8988T (cell line): Measurements from ENCODE around the gene IPPK.
"Not testable (repeated sequence)": the region's sequence is repeated elsewhere in the genome, so short reads cannot be mapped to it uniquely, and the experiment has no call there.

ENCODE experiments used
- DNase-seq: peaks from one replicate; pipeline ENCODE4 v3.0.0; 2011

IPPK gene

GRCh38 chr9:92612816-92613215 lies 57.1 kb downstream of the IPPK start:
- no peak for DNase-seq

- DNase-seq = no peak
Observed at GRCh38 chr9:92612292-92612691, 57.6 kb downstream of the IPPK start.

GRCh38 chr9:92611621-92612285 lies 58.2 kb downstream of the IPPK start:
- DNase-seq = no peak

GRCh38 chr9:92610470-92611420 lies 59.2 kb downstream of the IPPK start:
- DNase-seq = no peak

GRCh38 chr9:92608909-92609445 lies 61.0 kb downstream of the IPPK start:
- no peak for DNase-seq

GRCh38 chr9:92608241-92608908 lies 61.6 kb downstream of the IPPK start:
- no peak for DNase-seq

- no peak for DNase-seq
Observed at GRCh38 chr9:92607773-92608172, 62.2 kb downstream of the IPPK start.

GRCh38 chr9:92607088-92607487 lies 62.8 kb downstream of the IPPK start:
- DNase-seq = no peak

GRCh38 chr9:92605224-92605623 lies 64.7 kb downstream of the IPPK start:
- no peak for DNase-seq

GRCh38 chr9:92603990-92604389 lies 65.9 kb downstream of the IPPK start:
- no peak for DNase-seq

- DNase-seq = no peak
Observed at GRCh38 chr9:92603100-92603499, 66.8 kb downstream of the IPPK start.

GRCh38 chr9:92602413-92602812 lies 67.5 kb downstream of the IPPK start:
- no peak for DNase-seq

- DNase-seq = no peak
Observed at GRCh38 chr9:92601451-92601850, 68.5 kb downstream of the IPPK start.

GRCh38 chr9:92600462-92601261 lies 69.3 kb downstream of the IPPK start:
- DNase-seq = no peak

- DNase-seq = no peak
Observed at GRCh38 chr9:92599938-92600461, 69.9 kb downstream of the IPPK start.

GRCh38 chr9:92598382-92598781 lies 71.5 kb downstream of the IPPK start:
- no peak for DNase-seq

GRCh38 chr9:92595930-92596329 lies 74.0 kb downstream of the IPPK start:
- no peak for DNase-seq

- DNase-seq = not testable (repeated sequence)
Observed at GRCh38 chr9:92595075-92595474, 74.9 kb downstream of the IPPK start.

GRCh38 chr9:92592946-92593861 lies 76.7 kb downstream of the IPPK start:
- DNase-seq = no peak

GRCh38 chr9:92592537-92592936 lies 77.4 kb downstream of the IPPK start:
- no peak for DNase-seq

- no peak for DNase-seq
Observed at GRCh38 chr9:92590377-92590776, 79.6 kb downstream of the IPPK start.
